GM15510 (cell line): ENCODE results near the gene LRRTM3.

Experiments
- POLR2A ChIP-seq: IDR thresholded peaks from 3 replicates; pipeline ENCODE4 v1.6.1; 2011; ENCODE audit warnings: borderline replicate concordance; ENCODE audit not compliant: insufficient read length; ENCODE audit errors: extremely low read depth

Gene LRRTM3

GRCh38 chr10:66927251-66927935 is 1.6 kb downstream of the LRRTM3 start:
- no peak for TF ChIP-seq POLR2A

- no peak for TF ChIP-seq POLR2A
These were observed 2.3 kb downstream of the LRRTM3 start for GRCh38 chr10:66927971-66928770.

GRCh38 chr10:66928776-66929175 is 2.9 kb downstream of the LRRTM3 start:
- no peak for TF ChIP-seq POLR2A

GRCh38 chr10:66929375-66929774 is 3.5 kb downstream of the LRRTM3 start:
- no peak for TF ChIP-seq POLR2A

GRCh38 chr10:66931340-66931948 is 5.6 kb downstream of the LRRTM3 start:
- no peak for TF ChIP-seq POLR2A

- TF ChIP-seq POLR2A: no peak
These were observed 6.1 kb downstream of the LRRTM3 start for GRCh38 chr10:66931949-66932343.

GRCh38 chr10:66934711-66935110 is 8.9 kb downstream of the LRRTM3 start:
- no peak for TF ChIP-seq POLR2A

- no peak for TF ChIP-seq POLR2A
These were observed 15.1 kb downstream of the LRRTM3 start for GRCh38 chr10:66940965-66941364.

- TF ChIP-seq POLR2A: no peak
These were observed 15.7 kb downstream of the LRRTM3 start for GRCh38 chr10:66941491-66941890.

GRCh38 chr10:66942407-66942806 is 16.6 kb downstream of the LRRTM3 start:
- no peak for TF ChIP-seq POLR2A

GRCh38 chr10:66943590-66943989 is 17.8 kb downstream of the LRRTM3 start:
- TF ChIP-seq POLR2A: no peak

GRCh38 chr10:66951896-66952295 is 26.1 kb downstream of the LRRTM3 start:
- no peak for TF ChIP-seq POLR2A

- TF ChIP-seq POLR2A: no peak
These were observed 32.6 kb downstream of the LRRTM3 start for GRCh38 chr10:66958466-66958865.

GRCh38 chr10:66964946-66965345 is 39.1 kb downstream of the LRRTM3 start:
- no peak for TF ChIP-seq POLR2A

GRCh38 chr10:66980246-66980815 is 54.5 kb downstream of the LRRTM3 start:
- no peak for TF ChIP-seq POLR2A

GRCh38 chr10:66981361-66982052 is 55.7 kb downstream of the LRRTM3 start:
- no peak for TF ChIP-seq POLR2A

- TF ChIP-seq POLR2A: no peak
These were observed 56.2 kb downstream of the LRRTM3 start for GRCh38 chr10:66982053-66982420.
